Measurements from ENCODE around the gene TECTA.

GRCh38 chr11:121211626-121212025 lies 110.6 kb downstream of the TECTA start:
- TF ChIP-seq CTCF (IDR thresholded peaks at IDR 0.05) (no peak), POLR2A (IDR thresholded peaks at IDR 0.05) (no peak)
